Muscle of leg (tissue), 9 donors: ENCODE measurements around the gene LMO7. TPM values are rescaled to one million over a fixed set of nuclear protein-coding genes. Genes with fewer than 3 reads are reported as not detected.

ENCODE experiments used
- polyA plus RNA-seq, 8 donors: library from polyadenylated mRNA; unstranded; fragments of 120-200 nt; gene quantifications; one replicate each; pipeline versions ENCODE4 v1.2.1 to v1.2.3, GENCODE V29; 2013; ENCODE audit warnings: inconsistent platforms in 1 of 8, low replicate concordance in 1 of 8; ENCODE audit not compliant: insufficient read length in 8 of 8, insufficient read depth in 1 of 8
- total RNA-seq: library from RNA; stranded (reverse); fragments of 120-200 nt; gene quantifications from one replicate; pipeline ENCODE4 v1.2.4, GENCODE V29; 2013

LMO7 gene
- total and polyA plus RNA-seq, 9 donors = 85.1 to 155 (median 116) TPM

Other genes with a start within 250 kb of the LMO7 start
- gene TBC1D4, start 154.2 kb upstream of the LMO7 start, total RNA-seq = 18.7 TPM
- gene TBC1D4, start 154.2 kb upstream of the LMO7 start, polyA plus RNA-seq = 10 to 100 TPM; 14.3 to 24.0 (median 20.6) TPM
- 282 TPM for gene COMMD6, start 98.5 kb upstream of the LMO7 start, total RNA-seq
- 100 to 1,000 TPM; 175 to 239 (median 210) TPM for gene COMMD6, start 98.5 kb upstream of the LMO7 start, polyA plus RNA-seq
- gene UCHL3, start 86.5 kb upstream of the LMO7 start, total RNA-seq = 23.9 TPM
- gene UCHL3, start 86.5 kb upstream of the LMO7 start, polyA plus RNA-seq = 10 to 100 TPM; 15.4 to 23.0 (median 17.9) TPM